Thyroid gland (tissue), 4 donors: ENCODE results near the gene HIPK2.

Source experiments
- POLR2A ChIP-seq, 2 donors: fragments of 450-650 bp; IDR thresholded peaks; one replicate each; pipeline ENCODE4 v1.6.1; 2017; ENCODE audit warnings: antibody characterized with exemption in 2 of 2, mild to moderate bottlenecking in 2 of 2, moderate library complexity in 1 of 2
- TF ChIP-seq, protein P1 (sequence below), 6 experiments: fragments of 200-600 bp in 3 of 6; fragments of 450-650 bp in 3 of 6; sonication (generic) in 3 of 6; IDR thresholded peaks; one replicate each; pipeline ENCODE4 v1.5.1; 2016 to 2019; ENCODE audit warnings: antibody characterized with exemption in 6 of 6, mild to moderate bottlenecking in 2 of 6, inconsistent platforms in 1 of 6, moderate library complexity in 1 of 6

DNA sequence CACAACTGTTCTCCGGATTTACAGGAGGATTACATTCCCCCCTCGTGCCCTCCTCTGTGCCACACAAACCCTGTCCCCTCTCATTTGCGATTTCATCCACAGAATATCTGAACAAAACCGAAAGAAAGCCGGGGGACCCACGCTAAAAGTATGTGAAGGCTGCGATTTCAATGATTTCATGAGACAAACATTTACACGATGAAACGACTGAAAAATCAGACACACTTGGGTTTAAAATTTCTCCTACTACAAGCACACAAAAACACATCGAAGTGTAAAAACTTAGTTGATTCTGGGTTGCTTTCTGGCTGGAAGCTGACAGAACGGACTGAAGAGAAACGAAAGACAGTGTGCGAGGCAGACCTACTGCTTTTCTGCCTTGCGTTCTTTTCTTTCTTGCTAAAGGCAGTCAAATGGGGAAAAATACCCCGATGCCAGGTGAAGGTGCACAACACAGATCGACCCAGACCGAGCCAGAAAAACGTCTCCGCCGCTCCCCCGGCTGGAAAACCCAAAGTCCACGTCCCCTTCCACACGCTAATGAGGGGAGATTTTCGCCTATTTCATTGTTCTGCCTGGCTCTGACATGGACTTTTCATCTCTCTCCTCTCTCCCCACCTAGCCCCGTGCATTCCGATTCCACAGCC, 1.2 kb downstream of the HIPK2 start:
- TF ChIP-seq POLR2A (IDR thresholded peaks at IDR 0.05): peak in 1 of 2 donors; percentile 59
- TF ChIP-seq, protein P1, sequence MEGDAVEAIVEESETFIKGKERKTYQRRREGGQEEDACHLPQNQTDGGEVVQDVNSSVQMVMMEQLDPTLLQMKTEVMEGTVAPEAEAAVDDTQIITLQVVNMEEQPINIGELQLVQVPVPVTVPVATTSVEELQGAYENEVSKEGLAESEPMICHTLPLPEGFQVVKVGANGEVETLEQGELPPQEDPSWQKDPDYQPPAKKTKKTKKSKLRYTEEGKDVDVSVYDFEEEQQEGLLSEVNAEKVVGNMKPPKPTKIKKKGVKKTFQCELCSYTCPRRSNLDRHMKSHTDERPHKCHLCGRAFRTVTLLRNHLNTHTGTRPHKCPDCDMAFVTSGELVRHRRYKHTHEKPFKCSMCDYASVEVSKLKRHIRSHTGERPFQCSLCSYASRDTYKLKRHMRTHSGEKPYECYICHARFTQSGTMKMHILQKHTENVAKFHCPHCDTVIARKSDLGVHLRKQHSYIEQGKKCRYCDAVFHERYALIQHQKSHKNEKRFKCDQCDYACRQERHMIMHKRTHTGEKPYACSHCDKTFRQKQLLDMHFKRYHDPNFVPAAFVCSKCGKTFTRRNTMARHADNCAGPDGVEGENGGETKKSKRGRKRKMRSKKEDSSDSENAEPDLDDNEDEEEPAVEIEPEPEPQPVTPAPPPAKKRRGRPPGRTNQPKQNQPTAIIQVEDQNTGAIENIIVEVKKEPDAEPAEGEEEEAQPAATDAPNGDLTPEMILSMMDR (IDR thresholded peaks at IDR 0.05): no peak
